GM12873 (cell line): ENCODE measurements around the gene MPP4.

Experiments used
- TF ChIP-seq, protein P1 (sequence below): IDR thresholded peaks from 2 replicates; pipeline ENCODE4 v1.5.1; 2012; ENCODE audit warnings: low read depth, mild to moderate bottlenecking, moderate library complexity, low read length, control low read depth; ENCODE audit not compliant: insufficient read depth; ENCODE audit errors: missing control alignments

Gene MPP4

GRCh38 chr2:201698588-201699226 is at the start of gene MPP4:
TSS of gene MPP4 (minus strand) at chr2:201698644. CDS start at chr2:201693954, 4,690 bp downstream.
- TF ChIP-seq, protein P1, sequence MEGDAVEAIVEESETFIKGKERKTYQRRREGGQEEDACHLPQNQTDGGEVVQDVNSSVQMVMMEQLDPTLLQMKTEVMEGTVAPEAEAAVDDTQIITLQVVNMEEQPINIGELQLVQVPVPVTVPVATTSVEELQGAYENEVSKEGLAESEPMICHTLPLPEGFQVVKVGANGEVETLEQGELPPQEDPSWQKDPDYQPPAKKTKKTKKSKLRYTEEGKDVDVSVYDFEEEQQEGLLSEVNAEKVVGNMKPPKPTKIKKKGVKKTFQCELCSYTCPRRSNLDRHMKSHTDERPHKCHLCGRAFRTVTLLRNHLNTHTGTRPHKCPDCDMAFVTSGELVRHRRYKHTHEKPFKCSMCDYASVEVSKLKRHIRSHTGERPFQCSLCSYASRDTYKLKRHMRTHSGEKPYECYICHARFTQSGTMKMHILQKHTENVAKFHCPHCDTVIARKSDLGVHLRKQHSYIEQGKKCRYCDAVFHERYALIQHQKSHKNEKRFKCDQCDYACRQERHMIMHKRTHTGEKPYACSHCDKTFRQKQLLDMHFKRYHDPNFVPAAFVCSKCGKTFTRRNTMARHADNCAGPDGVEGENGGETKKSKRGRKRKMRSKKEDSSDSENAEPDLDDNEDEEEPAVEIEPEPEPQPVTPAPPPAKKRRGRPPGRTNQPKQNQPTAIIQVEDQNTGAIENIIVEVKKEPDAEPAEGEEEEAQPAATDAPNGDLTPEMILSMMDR = no peak

- TF ChIP-seq, protein P1 = no peak
These were observed 48.1 kb upstream of the MPP4 start for GRCh38 chr2:201746551-201746950.

- TF ChIP-seq, protein P1 = no peak
These were observed 37.0 kb upstream of the MPP4 start for GRCh38 chr2:201735486-201735885.

- TF ChIP-seq, protein P1 = no peak
These were observed 35.7 kb upstream of the MPP4 start for GRCh38 chr2:201734111-201734510.

GRCh38 chr2:201733544-201733943 is 35.1 kb upstream of the MPP4 start:
- TF ChIP-seq, protein P1 = no peak

DNA sequence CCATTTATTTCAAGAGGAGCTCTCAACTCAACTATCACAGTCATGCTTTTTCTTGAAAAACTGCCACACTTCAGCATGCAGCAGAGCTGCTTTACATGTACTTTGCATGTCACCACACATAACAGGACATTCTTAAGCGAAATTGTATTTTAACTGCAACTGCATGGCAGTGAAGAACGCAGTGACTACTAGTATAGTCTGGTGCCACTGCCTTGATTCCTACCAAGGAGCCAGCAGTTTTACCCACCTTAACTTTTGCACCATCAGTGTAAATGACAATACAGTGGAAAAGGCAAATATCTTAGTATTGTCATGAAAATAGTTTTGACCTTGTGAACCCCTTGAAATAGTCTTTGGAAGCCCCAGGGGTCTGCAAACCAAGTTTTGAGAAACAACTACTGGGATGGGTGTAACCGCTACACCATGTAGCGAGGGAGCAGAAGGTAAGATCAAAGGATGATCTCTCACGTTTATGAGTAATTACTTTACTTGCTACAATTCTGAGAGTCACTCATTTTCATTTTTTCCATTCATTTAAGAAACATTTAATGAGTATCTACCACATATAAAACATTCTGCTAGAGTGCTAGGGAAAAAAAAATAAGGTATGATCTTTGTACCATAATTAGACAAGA is 32.3 kb upstream of the MPP4 start:
- TF ChIP-seq, protein P1 = no peak

DNA sequence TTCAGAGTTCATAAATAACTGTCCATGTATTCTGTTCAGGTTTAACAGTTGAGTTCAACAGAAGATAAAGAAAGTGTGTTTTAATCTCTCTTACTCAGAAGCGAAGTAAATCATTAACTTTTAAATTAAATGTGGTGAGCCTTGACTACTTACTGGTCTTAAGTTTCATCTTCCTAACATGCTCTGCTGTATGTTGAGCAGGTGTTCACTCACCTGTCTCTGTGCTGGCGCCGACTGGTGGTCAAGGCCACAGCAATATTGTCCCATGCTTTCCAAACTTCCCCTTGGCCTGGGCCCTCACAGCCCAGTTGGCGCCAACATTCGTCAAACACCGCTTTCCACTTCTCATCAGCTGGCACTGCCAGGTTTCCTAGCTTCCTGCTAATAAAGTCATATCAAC is 17.0 kb upstream of the MPP4 start:
- TF ChIP-seq, protein P1 = no peak
